Colonic mucosa (tissue), 4 donors: Measurements from ENCODE around the gene KIF13A. TPM values are rescaled to one million over a fixed set of nuclear protein-coding genes. Genes with fewer than 3 reads are reported as not detected.

Experiments used
- DNase-seq: peaks from one replicate; pipeline ENCODE4 v3.0.0-alpha.2; 2020
- H3K27ac ChIP-seq: fragments of 200-600 bp; one replicate; pipeline ENCODE4 v1.8.0; 2021
- H3K27me3 ChIP-seq: fragments of 200-600 bp; one replicate; pipeline ENCODE4 v1.8.0; 2021
- H3K36me3 ChIP-seq: fragments of 200-600 bp; one replicate; pipeline ENCODE4 v1.8.0; 2021
- H3K4me1 ChIP-seq: fragments of 200-600 bp; one replicate; pipeline ENCODE4 v1.8.0; 2021; ENCODE audit warnings: mild to moderate bottlenecking
- H3K4me3 ChIP-seq: fragments of 200-600 bp; one replicate; pipeline ENCODE4 v1.8.0; 2021
- H3K9ac ChIP-seq, 2 donors: one replicate each; pipeline ENCODE4 v1.7.0; 2013; ENCODE audit warnings: control low read depth in 2 of 2, low read depth in 2 of 2, low read length in 2 of 2
- H3K9me3 ChIP-seq: fragments of 200-600 bp; one replicate; pipeline ENCODE4 v1.8.0; 2021
- CTCF ChIP-seq: fragments of 200-600 bp; IDR thresholded peaks from one replicate; pipeline ENCODE4 v1.8.0; 2022; ENCODE audit warnings: antibody characterized with exemption, mild to moderate bottlenecking
- intact Hi-C: fragments of 100-400 bp; cut with DNase I; formaldehyde crosslinking; loops from one replicate; pipeline ENCODE4 v1.14.1; 2022
- total RNA-seq, 2 donors: library from RNA; stranded (reverse); fragmentation: NEBNext Ultra II Directional in 1 of 2; extraction: Animal tissue kit (Norgen Biotek cat#: 25700) in 1 of 2; gene quantifications; one replicate each; pipeline ENCODE4 v1.2.1, GENCODE V29; 2021
- donor health status: healthy.
- donor health status: DM: no; HTN: no; CAD: no.
- donor health status: DM: no; HTN: no; CAD: no.

The KIF13A gene
- total RNA-seq, 2 donors from 2014 or later: 43.7 to 54.0 TPM

- DNase-seq: no peak
- no peak overlapping the region for H3K4me3 ChIP-seq
- H3K4me1 ChIP-seq: peaks cover 10% of the 10 kb centered on the region
- H3K27ac ChIP-seq: peak overlapping the region; percentile 2
- no peaks in the 10 kb centered on the region for H3K9me3 ChIP-seq
- no peaks in the 10 kb centered on the region for H3K36me3 ChIP-seq
- no peaks in the 10 kb centered on the region for H3K27me3 ChIP-seq
- no peak overlapping the region for H3K9ac ChIP-seq
- intact Hi-C loops: no loop called here
- TF ChIP-seq CTCF: no peak
Observed at GRCh38 chr6:17972074-17972952, 15.1 kb downstream of the KIF13A start.

- no peak for DNase-seq
- TF ChIP-seq CTCF: no peak
- Histone ChIP-seq H3K36me3 (no peaks in the 10 kb centered on the region), H3K4me3 (no peak overlapping the region), H3K4me1 (peaks cover 10% of the 10 kb centered on the region), H3K27ac (no peak overlapping the region), H3K9me3 (no peaks in the 10 kb centered on the region), H3K9ac (no peak overlapping the region), H3K27me3 (no peaks in the 10 kb centered on the region)
- intact Hi-C loops: no loop called here
Observed at GRCh38 chr6:17971128-17972073, 16.0 kb downstream of the KIF13A start.

GRCh38 chr6:17968876-17969275 is 18.6 kb downstream of the KIF13A start:
- H3K36me3 ChIP-seq: no peaks in the 10 kb centered on the region
- intact Hi-C loops: loop anchor here (5.0 kb wide), 1 partner anchor 37 kb away; no protein-coding TSS in a partner anchor
- no peak overlapping the region for H3K27ac ChIP-seq
- TF ChIP-seq CTCF: no peak
- DNase-seq: no peak
- no peaks in the 10 kb centered on the region for H3K27me3 ChIP-seq
- no peaks in the 10 kb centered on the region for H3K9me3 ChIP-seq
- peaks cover 10% of the 10 kb centered on the region for H3K4me1 ChIP-seq
- H3K4me3 ChIP-seq: no peak overlapping the region
- no peak overlapping the region for H3K9ac ChIP-seq

- Histone ChIP-seq H3K27ac (no peak overlapping the region), H3K9ac (no peak overlapping the region), H3K4me3 (no peak overlapping the region), H3K4me1 (peaks cover 6% of the 10 kb centered on the region), H3K36me3 (no peaks in the 10 kb centered on the region), H3K27me3 (no peaks in the 10 kb centered on the region), H3K9me3 (no peaks in the 10 kb centered on the region)
- intact Hi-C loops: loop anchor here (5.0 kb wide), 1 partner anchor 36 kb away; no protein-coding TSS in a partner anchor
- DNase-seq: no peak
- no peak for TF ChIP-seq CTCF
Observed at GRCh38 chr6:17967668-17968518, 19.5 kb downstream of the KIF13A start.
